Panc1 (cell line): ENCODE data around the gene RNF114. TPM values are rescaled to one million over a fixed set of nuclear protein-coding genes. Genes with fewer than 3 reads are reported as not detected.

ENCODE experiments used
- ATAC-seq: fragments of 200-7000 bp; cut with Tn5 transposase; 2 replicates; pipeline ENCODE4 v1.9.1; 2020; ENCODE audit warnings: mild to moderate bottlenecking, moderate library complexity
- BruUV-seq: library from RNA; stranded (reverse); fragments of 400-500 nt; replicated peaks from 2 replicates; lab custom pipeline; 2021; lab: Mats Ljungman, UMichigan
- CTCF ChIA-PET: fragments of 300-600 bp; sonication (Branson Sonifier 250); formaldehyde crosslinking; loops from one replicate; lab custom pipeline; 2022; ENCODE audit warnings: antibody characterized with exemption; lab: Charles Lee
- POLR2A ChIA-PET: fragments of 300-600 bp; sonication (Branson Sonifier 250); formaldehyde crosslinking; loops from one replicate; lab custom pipeline; 2022; ENCODE audit warnings: antibody characterized with exemption; lab: Charles Lee
- DNase-seq: peaks from one replicate; pipeline ENCODE4 v3.0.0-alpha.2; 2010; ENCODE audit warnings: low read depth, low spot score
- H3K27ac ChIP-seq: 2 replicates; pipeline ENCODE4 v1.5.1; 2011; ENCODE audit warnings: mild to moderate bottlenecking, low read length, inconsistent platforms
- H3K27me3 ChIP-seq: fragments of 200-500 bp; sonication (Bioruptor generic); 2 replicates; pipeline ENCODE4 v1.6.0; 2014; ENCODE audit warnings: low read length, inconsistent platforms; ENCODE audit not compliant: control insufficient read depth, insufficient read depth
- H3K36me3 ChIP-seq: fragments of 200-500 bp; sonication (Bioruptor generic); 2 replicates; pipeline ENCODE4 v1.5.1; 2014; ENCODE audit warnings: inconsistent platforms, mild to moderate bottlenecking, low read length, moderate library complexity; ENCODE audit not compliant: control insufficient read depth, insufficient read depth
- H3K4me1 ChIP-seq: 2 replicates; pipeline ENCODE4 v1.5.1; 2011; ENCODE audit warnings: inconsistent platforms, mild to moderate bottlenecking, low read length, moderate library complexity; ENCODE audit not compliant: control insufficient read depth, insufficient read depth
- H3K4me3 ChIP-seq, 2 experiments: 2 replicates each; pipeline ENCODE4 v1.5.1; 2011 to 2012; ENCODE audit warnings: low read depth in 2 of 2, low read length in 2 of 2, mild to moderate bottlenecking in 2 of 2, inconsistent platforms in 1 of 2, moderate library complexity in 1 of 2
- H3K9me3 ChIP-seq: fragments of 200-500 bp; sonication (Bioruptor generic); 2 replicates; pipeline ENCODE4 v1.5.1; 2014; ENCODE audit warnings: low read depth, mild to moderate bottlenecking, inconsistent platforms, low read length, moderate library complexity; ENCODE audit not compliant: control insufficient read depth, insufficient read depth
- CTCF ChIP-seq: fragments of 450-650 bp; IDR thresholded peaks from 2 replicates; pipeline ENCODE4 v1.5.1; 2017; ENCODE audit warnings: mild to moderate bottlenecking
- POLR2AphosphoS5 ChIP-seq: IDR thresholded peaks from 2 replicates; pipeline ENCODE4 v1.6.1; 2012; ENCODE audit warnings: mild to moderate bottlenecking, low read depth, low read length, moderate library complexity
- SIN3A ChIP-seq: IDR thresholded peaks from 2 replicates; pipeline ENCODE4 v1.6.1; 2012; ENCODE audit warnings: low read depth, mild to moderate bottlenecking, low read length, moderate library complexity, borderline replicate concordance; ENCODE audit not compliant: insufficient read depth
- TCF7L2 ChIP-seq: IDR thresholded peaks from 2 replicates; pipeline ENCODE4 v1.6.1; 2011; ENCODE audit warnings: mild to moderate bottlenecking, low read depth, low read length, inconsistent platforms
- in situ Hi-C: cut with HindIII; loops from 2 replicates; pipeline ENCODE4 v1.10.0; 2016; ENCODE audit warnings: low sequenced_read_pairs, low pct_unique_long_range_greater_than_20kb
- intact Hi-C: fragments of 100-400 bp; cut with micrococcal nuclease; formaldehyde crosslinking; loops from one replicate; pipeline ENCODE4 v1.10.0; 2022; ENCODE audit not compliant: unreplicated experiment
- total RNA-seq: library from RNA; stranded (reverse); gene quantifications from one replicate; pipeline ENCODE4 v1.2.1, GENCODE V29; 2021; ENCODE audit not compliant: unreplicated experiment
- TF ChIP-seq, protein P1 (sequence below), 2 experiments: IDR thresholded peaks; 2 replicates each; pipeline ENCODE4 v1.6.1; 2011 to 2012; ENCODE audit warnings: low read depth in 2 of 2, control low read depth in 1 of 2, low read length in 1 of 2, mild to moderate bottlenecking in 1 of 2, moderate library complexity in 1 of 2; ENCODE audit not compliant: insufficient read depth in 1 of 2

The RNF114 gene
- total RNA-seq, 1 experiment from 2014 or later: 70.0 TPM

DNA sequence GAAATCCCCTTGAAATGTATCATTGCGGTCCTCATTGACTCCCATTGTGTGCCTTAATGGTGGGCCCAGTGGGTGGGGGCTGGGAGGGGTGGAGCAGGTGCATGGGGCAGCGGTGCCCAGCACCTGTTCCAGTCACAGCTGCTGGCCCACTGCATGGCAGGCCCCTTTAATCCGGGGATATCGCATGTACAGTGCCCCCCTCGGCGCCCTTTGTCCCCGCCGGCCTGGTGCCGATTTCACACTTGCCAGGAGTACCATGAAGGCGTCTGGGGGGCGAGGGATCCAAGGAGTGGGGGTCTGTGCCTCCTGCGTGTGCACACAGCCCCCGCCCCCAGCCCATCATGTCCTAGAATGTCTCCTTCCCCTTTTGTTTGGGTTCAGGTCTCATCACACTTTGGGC lies 49.4 kb downstream of the RNF114 start:
- Histone ChIP-seq H3K9me3 (no peaks in the 10 kb centered on the region), H3K36me3 (no peaks in the 10 kb centered on the region), H3K27me3 (no peaks in the 10 kb centered on the region), H3K27ac (peak overlapping the region; percentile 88; the same call in 1 of the 2 replicates), H3K4me1 (peaks cover 74% of the 10 kb centered on the region), H3K4me3 (peak overlapping the region; percentile 83 to 88)
- TF ChIP-seq POLR2AphosphoS5: no peak
- TF ChIP-seq, protein P1, sequence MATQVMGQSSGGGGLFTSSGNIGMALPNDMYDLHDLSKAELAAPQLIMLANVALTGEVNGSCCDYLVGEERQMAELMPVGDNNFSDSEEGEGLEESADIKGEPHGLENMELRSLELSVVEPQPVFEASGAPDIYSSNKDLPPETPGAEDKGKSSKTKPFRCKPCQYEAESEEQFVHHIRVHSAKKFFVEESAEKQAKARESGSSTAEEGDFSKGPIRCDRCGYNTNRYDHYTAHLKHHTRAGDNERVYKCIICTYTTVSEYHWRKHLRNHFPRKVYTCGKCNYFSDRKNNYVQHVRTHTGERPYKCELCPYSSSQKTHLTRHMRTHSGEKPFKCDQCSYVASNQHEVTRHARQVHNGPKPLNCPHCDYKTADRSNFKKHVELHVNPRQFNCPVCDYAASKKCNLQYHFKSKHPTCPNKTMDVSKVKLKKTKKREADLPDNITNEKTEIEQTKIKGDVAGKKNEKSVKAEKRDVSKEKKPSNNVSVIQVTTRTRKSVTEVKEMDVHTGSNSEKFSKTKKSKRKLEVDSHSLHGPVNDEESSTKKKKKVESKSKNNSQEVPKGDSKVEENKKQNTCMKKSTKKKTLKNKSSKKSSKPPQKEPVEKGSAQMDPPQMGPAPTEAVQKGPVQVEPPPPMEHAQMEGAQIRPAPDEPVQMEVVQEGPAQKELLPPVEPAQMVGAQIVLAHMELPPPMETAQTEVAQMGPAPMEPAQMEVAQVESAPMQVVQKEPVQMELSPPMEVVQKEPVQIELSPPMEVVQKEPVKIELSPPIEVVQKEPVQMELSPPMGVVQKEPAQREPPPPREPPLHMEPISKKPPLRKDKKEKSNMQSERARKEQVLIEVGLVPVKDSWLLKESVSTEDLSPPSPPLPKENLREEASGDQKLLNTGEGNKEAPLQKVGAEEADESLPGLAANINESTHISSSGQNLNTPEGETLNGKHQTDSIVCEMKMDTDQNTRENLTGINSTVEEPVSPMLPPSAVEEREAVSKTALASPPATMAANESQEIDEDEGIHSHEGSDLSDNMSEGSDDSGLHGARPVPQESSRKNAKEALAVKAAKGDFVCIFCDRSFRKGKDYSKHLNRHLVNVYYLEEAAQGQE (IDR thresholded peaks at IDR 0.05; ENCODE audit: insufficient read depth in 1 of 2, low read depth in 2 of 2, low read length in 1 of 2): no peak
- no peak for TF ChIP-seq TCF7L2
- no peak for TF ChIP-seq CTCF
- no peak for TF ChIP-seq SIN3A
- intact Hi-C loops (no loop called here), in situ Hi-C loops (no loop called here)
- DNase-seq: no peak
- no peak for ATAC-seq
- POLR2A ChIA-PET: interaction anchor here (0.5 kb wide), 1 partner anchor 86 kb away, joined by 5 read pairs; no protein-coding TSS in a partner anchor
- no TSS peak for BruUV-seq
- CTCF ChIA-PET: no interaction called here

DNA sequence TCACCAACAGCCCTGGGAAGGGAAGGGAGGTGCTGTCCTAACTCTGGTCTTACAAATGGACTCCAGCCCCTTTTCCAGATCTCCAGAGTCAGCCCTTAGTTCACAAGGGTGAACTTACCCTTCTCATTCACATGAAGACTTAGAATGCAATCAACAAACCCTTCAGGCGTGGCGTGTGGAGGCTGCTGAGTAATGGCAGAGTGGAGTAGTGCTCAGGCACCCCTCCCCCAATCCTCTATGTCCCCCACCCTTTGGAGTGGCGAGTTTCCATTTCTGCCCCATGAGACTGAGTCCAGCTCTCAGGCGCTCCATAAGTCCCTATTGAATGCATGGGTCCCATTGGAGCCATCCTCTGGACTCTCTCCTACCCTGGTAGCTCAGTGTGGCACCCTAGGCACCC lies 49.9 kb downstream of the RNF114 start:
- no TSS peak for BruUV-seq

More for the DNA sequence above, 49.9 kb downstream of the RNF114 start:
- H3K27me3 ChIP-seq: no peaks in the 10 kb centered on the region
- CTCF ChIA-PET: no interaction called here
- H3K9me3 ChIP-seq: no peaks in the 10 kb centered on the region
- H3K4me1 ChIP-seq: peaks cover 75% of the 10 kb centered on the region
- no peak for TF ChIP-seq CTCF
- TF ChIP-seq, protein P1 (IDR thresholded peaks at IDR 0.05; ENCODE audit: insufficient read depth in 1 of 2, low read depth in 2 of 2, low read length in 1 of 2): no peak
- no peak for TF ChIP-seq POLR2AphosphoS5
- TF ChIP-seq SIN3A: no peak
- TF ChIP-seq TCF7L2: no peak
- H3K4me3 ChIP-seq: peak overlapping the region; percentile 83 to 88
- POLR2A ChIA-PET: interaction anchor here (0.5 kb wide), 1 partner anchor 16 kb away, joined by 3 read pairs; no protein-coding TSS in a partner anchor
- no peaks in the 10 kb centered on the region for H3K36me3 ChIP-seq
- no peak for ATAC-seq
- DNase-seq: no peak
- peak overlapping the region; percentile 44; the same call in 1 of the 2 replicates for H3K27ac ChIP-seq
- in situ Hi-C loops: no loop called here
- intact Hi-C loops: no loop called here
